Transverse colon (tissue), 4 donors: ENCODE data around the gene CLDN16. TPM values are rescaled to one million over a fixed set of nuclear protein-coding genes. Genes with fewer than 3 reads are reported as not detected.

ENCODE experiments used
- DNase-seq: peaks from one replicate; pipeline ENCODE4 v3.0.0-alpha.2; 2019
- H3K27ac ChIP-seq, 4 donors: fragments of 200-600 bp; sonication (generic); 2 replicates each; pipeline ENCODE4 v1.5.1; 2016 to 2018; ENCODE audit warnings: inconsistent platforms in 4 of 4
- H3K27me3 ChIP-seq: fragments of 200-600 bp; sonication (generic); 2 replicates; pipeline ENCODE4 v1.5.1; 2017; ENCODE audit warnings: inconsistent platforms
- H3K36me3 ChIP-seq, 4 donors: fragments of 200-600 bp; sonication (generic); 2 replicates each; pipeline ENCODE4 v1.5.1; 2017 to 2019; ENCODE audit warnings: inconsistent platforms in 4 of 4
- H3K4me1 ChIP-seq, 4 donors: fragments of 200-600 bp; sonication (generic); 2 replicates each; pipeline ENCODE4 v1.5.1; 2017 to 2020; ENCODE audit warnings: inconsistent platforms in 4 of 4
- H3K4me3 ChIP-seq, 4 donors: fragments of 200-600 bp; sonication (generic); 1 replicate in 1 of 4; 2 replicates in 3 of 4; pipeline versions ENCODE4 v1.5.1 to v1.6.1; 2017 to 2019; ENCODE audit warnings: inconsistent platforms in 4 of 4
- H3K9me3 ChIP-seq, 2 donors: fragments of 200-600 bp; sonication (generic); 2 replicates each; pipeline ENCODE4 v1.5.1; 2017 to 2019; ENCODE audit warnings: inconsistent platforms in 2 of 2
- EP300 ChIP-seq: sonication (generic); formaldehyde crosslinking; IDR thresholded peaks from one replicate; pipeline ENCODE4 v1.6.1; 2017; ENCODE audit warnings: antibody characterized with exemption, low read depth
- POLR2A ChIP-seq: fragments of 450-650 bp; IDR thresholded peaks from one replicate; pipeline ENCODE4 v1.6.1; 2016; ENCODE audit warnings: antibody characterized with exemption, mild to moderate bottlenecking, moderate library complexity
- POLR2AphosphoS5 ChIP-seq, 3 donors: sonication (generic); formaldehyde crosslinking; IDR thresholded peaks; one replicate each; pipeline ENCODE4 v1.6.1; 2016; ENCODE audit warnings: antibody characterized with exemption in 3 of 3
- WGBS, 2 donors: methylation state at CpG; one replicate each; pipeline ENCODE4 v1.1.5; 2018; ENCODE audit warnings: low coverage in 1 of 2; 5-methylcytosine and 5-hydroxymethylcytosine counted together
- in situ Hi-C, 4 donors: fragments of 200-750 bp; cut with MboI; loops; one replicate each; pipeline versions ENCODE4 v1.15.0 to v1.15.1; 2017; ENCODE audit warnings: low sequenced_read_pairs in 3 of 4, low pct_ligation_motif_present in 1 of 4, low pct_unique_long_range_greater_than_20kb in 1 of 4
- intact Hi-C: fragments of 100-400 bp; cut with DNase I; formaldehyde crosslinking; loops from one replicate; pipeline ENCODE4 v1.15.1; 2023; ENCODE audit warnings: low total_unique reads
- total RNA-seq, 4 donors: library from RNA; depleted of rRNA; stranded (reverse); fragments of >200 nt; gene quantifications; one replicate each; pipeline ENCODE4 v1.1.0, GENCODE V29; 2016
- TF ChIP-seq, protein P1 (sequence below), 5 experiments: fragments of 200-600 bp in 3 of 5; fragments of 450-650 bp in 2 of 5; sonication (generic) in 3 of 5; IDR thresholded peaks; 1 replicate in 2 of 5; 2 replicates in 3 of 5; pipeline ENCODE4 v1.5.1; 2016 to 2017; ENCODE audit warnings: antibody characterized with exemption in 5 of 5, inconsistent platforms in 3 of 5, mild to moderate bottlenecking in 2 of 5, moderate library complexity in 1 of 5

The CLDN16 gene
- total RNA-seq, 4 donors from 2014 or later = not detected

DNA sequence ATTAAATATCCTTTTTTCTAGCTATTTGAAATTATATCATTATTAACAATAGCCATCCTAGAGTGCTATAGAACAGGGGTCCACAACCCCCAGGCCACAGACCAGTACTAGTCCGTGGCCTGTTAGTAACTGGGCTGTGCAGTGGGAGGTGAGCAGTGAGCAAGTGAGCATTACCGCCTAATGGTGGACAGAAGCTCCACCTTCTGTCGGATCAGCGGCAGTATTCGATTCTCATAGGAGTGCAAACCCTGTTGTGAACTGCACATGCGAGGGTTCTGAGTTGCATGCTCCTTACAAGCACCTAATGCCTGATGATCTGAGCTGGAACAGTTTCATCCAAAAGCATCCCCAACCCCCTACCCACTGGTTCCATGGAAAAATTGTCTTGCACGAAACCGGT is 11.7 kb downstream of the CLDN16 start:
- in situ Hi-C loops (no loop called here), intact Hi-C loops (no loop called here)
- no peak overlapping the region for H3K27ac ChIP-seq
- no peak overlapping the region for H3K4me3 ChIP-seq
- H3K4me1 ChIP-seq = no peaks in the 10 kb centered on the region
- no peaks in the 10 kb centered on the region for H3K9me3 ChIP-seq
- no peaks in the 10 kb centered on the region for H3K36me3 ChIP-seq
- no peak for DNase-seq
- TF ChIP-seq POLR2A (no peak), POLR2AphosphoS5 (IDR thresholded peaks at IDR 0.05) (no peak), EP300 (no peak)
- TF ChIP-seq, protein P1, sequence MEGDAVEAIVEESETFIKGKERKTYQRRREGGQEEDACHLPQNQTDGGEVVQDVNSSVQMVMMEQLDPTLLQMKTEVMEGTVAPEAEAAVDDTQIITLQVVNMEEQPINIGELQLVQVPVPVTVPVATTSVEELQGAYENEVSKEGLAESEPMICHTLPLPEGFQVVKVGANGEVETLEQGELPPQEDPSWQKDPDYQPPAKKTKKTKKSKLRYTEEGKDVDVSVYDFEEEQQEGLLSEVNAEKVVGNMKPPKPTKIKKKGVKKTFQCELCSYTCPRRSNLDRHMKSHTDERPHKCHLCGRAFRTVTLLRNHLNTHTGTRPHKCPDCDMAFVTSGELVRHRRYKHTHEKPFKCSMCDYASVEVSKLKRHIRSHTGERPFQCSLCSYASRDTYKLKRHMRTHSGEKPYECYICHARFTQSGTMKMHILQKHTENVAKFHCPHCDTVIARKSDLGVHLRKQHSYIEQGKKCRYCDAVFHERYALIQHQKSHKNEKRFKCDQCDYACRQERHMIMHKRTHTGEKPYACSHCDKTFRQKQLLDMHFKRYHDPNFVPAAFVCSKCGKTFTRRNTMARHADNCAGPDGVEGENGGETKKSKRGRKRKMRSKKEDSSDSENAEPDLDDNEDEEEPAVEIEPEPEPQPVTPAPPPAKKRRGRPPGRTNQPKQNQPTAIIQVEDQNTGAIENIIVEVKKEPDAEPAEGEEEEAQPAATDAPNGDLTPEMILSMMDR (IDR thresholded peaks at IDR 0.05) = no peak
- WGBS, 2 donors = 84 to 93% methylated on average over 4 to 8 of the region's 8 CpGs
- H3K27me3 ChIP-seq = no peaks in the 10 kb centered on the region

DNA sequence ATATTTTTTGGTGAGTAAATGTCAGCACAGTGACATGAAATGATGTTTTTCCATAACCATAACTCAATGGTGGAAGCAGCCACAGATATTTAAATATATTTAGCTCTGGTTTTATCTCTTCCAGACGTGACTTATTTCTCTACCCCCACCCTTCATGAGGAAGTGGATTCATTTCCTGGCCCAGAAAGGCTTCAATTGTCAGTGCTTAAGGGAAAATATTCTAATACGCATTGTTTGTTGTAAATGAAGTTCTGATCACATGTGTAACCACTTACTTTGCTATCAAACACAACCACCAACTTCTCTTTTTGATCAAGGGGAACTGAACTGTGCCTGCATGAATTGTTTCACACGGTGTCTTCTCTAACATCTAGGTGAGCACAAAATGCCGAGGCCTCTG is 14.0 kb downstream of the CLDN16 start:
- no peaks in the 10 kb centered on the region for H3K4me1 ChIP-seq
- intact Hi-C loops = no loop called here
- H3K27me3 ChIP-seq = no peaks in the 10 kb centered on the region
- no peak overlapping the region for H3K4me3 ChIP-seq
- TF ChIP-seq POLR2A (no peak), POLR2AphosphoS5 (IDR thresholded peaks at IDR 0.05) (no peak), EP300 (no peak)
- TF ChIP-seq, protein P1 (IDR thresholded peaks at IDR 0.05) = no peak
- in situ Hi-C loops = no loop called here
- WGBS, 2 donors = 50 to 61% methylated on average over 2 to 4 of the region's 4 CpGs
- DNase-seq = no peak
- no peak overlapping the region for H3K27ac ChIP-seq
- no peaks in the 10 kb centered on the region for H3K36me3 ChIP-seq
- H3K9me3 ChIP-seq = no peaks in the 10 kb centered on the region

DNA sequence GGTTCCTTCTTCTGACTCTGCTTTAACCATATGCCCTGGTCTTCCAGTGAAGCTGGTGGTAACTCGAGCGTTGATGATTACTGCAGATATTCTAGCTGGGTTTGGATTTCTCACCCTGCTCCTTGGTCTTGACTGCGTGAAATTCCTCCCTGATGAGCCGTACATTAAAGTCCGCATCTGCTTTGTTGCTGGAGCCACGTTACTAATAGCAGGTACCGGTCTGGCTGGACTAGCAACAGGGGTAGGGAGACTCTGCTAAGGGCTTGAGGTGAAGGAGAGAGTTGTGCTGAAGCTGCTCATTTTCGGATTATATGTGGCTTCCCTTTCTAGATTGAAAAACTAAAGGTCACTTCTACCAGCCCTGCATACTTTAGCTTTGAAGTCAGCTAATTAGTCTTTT is 16.8 kb downstream of the CLDN16 start:
- intact Hi-C loops (no loop called here), in situ Hi-C loops (no loop called here)
- no peaks in the 10 kb centered on the region for H3K27me3 ChIP-seq
- no peak overlapping the region for H3K4me3 ChIP-seq
- no peak overlapping the region for H3K27ac ChIP-seq
- TF ChIP-seq, protein P1 (IDR thresholded peaks at IDR 0.05) = no peak
- no peak for TF ChIP-seq POLR2AphosphoS5 (IDR thresholded peaks at IDR 0.05)
- no peak for TF ChIP-seq EP300
- no peak for TF ChIP-seq POLR2A
- no peak for DNase-seq
- H3K36me3 ChIP-seq = no peaks in the 10 kb centered on the region
- WGBS, 2 donors = 92 to 97% methylated on average over 8 of the region's 8 CpGs
- H3K9me3 ChIP-seq = no peaks in the 10 kb centered on the region
- no peaks in the 10 kb centered on the region for H3K4me1 ChIP-seq

DNA sequence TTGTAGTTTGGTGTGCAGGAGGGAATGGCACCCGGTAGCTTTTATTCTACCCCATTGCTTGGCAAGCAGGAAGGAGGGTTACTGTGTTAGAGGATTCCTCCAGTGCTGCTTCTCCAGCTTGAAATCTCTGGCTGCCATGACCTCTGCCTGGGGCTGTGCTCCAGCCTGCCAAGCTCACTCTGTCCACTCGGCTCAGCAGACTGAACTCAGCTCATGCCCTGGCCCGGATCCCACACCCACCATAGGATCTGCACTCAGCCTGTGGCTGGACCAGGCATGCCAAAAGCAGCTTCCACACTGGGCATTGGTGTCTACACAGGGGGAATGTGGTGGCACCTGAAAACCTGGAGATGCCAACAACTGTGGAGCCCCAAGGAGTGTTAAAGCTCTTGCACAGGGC is 26.3 kb downstream of the CLDN16 start:
- H3K4me1 ChIP-seq = no peaks in the 10 kb centered on the region
- H3K4me3 ChIP-seq = no peak overlapping the region
- H3K9me3 ChIP-seq = no peaks in the 10 kb centered on the region
- in situ Hi-C loops (no loop called here), intact Hi-C loops (no loop called here)
- no peak overlapping the region for H3K27ac ChIP-seq
- H3K27me3 ChIP-seq = no peaks in the 10 kb centered on the region
- no peaks in the 10 kb centered on the region for H3K36me3 ChIP-seq
- DNase-seq = no peak
- TF ChIP-seq, protein P1 (IDR thresholded peaks at IDR 0.05) = no peak
- TF ChIP-seq POLR2A = no peak
- TF ChIP-seq POLR2AphosphoS5 (IDR thresholded peaks at IDR 0.05) = no peak
- no peak for TF ChIP-seq EP300
- WGBS, 2 donors = 72 to 100% methylated on average over 1 to 3 of the region's 3 CpGs
